ENCODE measurements around the gene METTL6. TPM values are rescaled to one million over a fixed set of nuclear protein-coding genes. Genes with fewer than 3 reads are reported as not detected.

METTL6 gene
- total RNA-seq, 1 experiment from 2014 or later, result 26.7 TPM

DNA sequence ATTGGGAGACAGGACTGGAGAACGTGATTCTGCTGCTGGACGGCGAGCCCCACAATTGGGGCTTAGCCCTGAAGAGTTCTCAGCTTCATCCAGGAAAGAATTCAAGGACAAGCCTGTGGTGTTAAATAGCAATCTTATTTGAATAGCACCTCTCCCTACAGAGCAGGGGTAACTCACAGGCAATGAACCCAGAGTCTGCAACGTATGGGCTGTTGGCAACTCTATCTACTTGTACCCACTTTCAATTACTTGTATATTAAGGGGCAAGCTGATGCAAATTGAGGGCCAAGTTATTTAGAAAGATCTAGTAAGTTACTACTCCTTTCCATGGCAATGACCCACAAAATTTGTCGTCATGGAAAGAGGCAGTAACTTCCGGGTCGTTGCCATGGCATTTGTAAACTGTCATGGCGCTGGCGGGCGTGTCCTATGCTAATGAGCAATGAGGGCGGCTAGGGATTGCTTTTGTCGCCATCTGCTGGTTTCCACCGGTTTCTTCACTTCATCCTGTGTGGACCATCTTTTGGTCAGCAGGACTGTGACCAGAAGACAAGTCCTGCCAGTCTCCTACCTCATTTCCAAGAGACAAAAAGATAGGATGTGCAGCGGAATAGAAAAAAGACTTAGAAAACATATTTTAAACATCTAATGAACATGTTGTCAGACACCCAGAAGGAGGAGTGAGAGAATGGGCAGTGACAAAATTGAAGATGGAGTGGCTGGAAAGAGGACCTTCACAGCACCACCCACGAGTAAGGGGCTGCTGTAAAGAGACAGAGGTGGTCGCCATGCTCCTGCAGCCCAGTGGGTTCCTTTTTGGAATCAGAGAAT lies 49.2 kb downstream of the METTL6 start:
- CTCF ChIA-PET, result interaction anchor here (0.6 to 7.3 kb wide), 23 partner anchors 10 to 259 kb away, joined by 3 to 183 read pairs (median 4); partner anchors contain the start of gene SH3BP5
- Mint-ChIP-seq H3K36me3 (ENCODE audit: insufficient read depth, unreplicated experiment) (peaks cover 15% of the 10 kb centered on the region), H3K4me3 (ENCODE audit: unreplicated experiment) (no peak overlapping the region), H3K4me1 (ENCODE audit: insufficient read depth, unreplicated experiment) (no peaks in the 10 kb centered on the region), H3K27me3 (ENCODE audit: insufficient read depth, unreplicated experiment) (no peaks in the 10 kb centered on the region), H3K9me3 (ENCODE audit: unreplicated experiment) (no peaks in the 10 kb centered on the region), H3K27ac (ENCODE audit: low read depth, unreplicated experiment) (no peak overlapping the region)
- no TSS peak for BruUV-seq (replicated peaks)
- TF ChIP-seq, protein P1, sequence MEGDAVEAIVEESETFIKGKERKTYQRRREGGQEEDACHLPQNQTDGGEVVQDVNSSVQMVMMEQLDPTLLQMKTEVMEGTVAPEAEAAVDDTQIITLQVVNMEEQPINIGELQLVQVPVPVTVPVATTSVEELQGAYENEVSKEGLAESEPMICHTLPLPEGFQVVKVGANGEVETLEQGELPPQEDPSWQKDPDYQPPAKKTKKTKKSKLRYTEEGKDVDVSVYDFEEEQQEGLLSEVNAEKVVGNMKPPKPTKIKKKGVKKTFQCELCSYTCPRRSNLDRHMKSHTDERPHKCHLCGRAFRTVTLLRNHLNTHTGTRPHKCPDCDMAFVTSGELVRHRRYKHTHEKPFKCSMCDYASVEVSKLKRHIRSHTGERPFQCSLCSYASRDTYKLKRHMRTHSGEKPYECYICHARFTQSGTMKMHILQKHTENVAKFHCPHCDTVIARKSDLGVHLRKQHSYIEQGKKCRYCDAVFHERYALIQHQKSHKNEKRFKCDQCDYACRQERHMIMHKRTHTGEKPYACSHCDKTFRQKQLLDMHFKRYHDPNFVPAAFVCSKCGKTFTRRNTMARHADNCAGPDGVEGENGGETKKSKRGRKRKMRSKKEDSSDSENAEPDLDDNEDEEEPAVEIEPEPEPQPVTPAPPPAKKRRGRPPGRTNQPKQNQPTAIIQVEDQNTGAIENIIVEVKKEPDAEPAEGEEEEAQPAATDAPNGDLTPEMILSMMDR (IDR thresholded peaks at IDR 0.05; ENCODE audit: unreplicated experiment), result peak; percentile 86
- peak; percentile 96 for DNase-seq (ENCODE audit: unreplicated experiment)
- POLR2A ChIA-PET, result interaction anchor here (0.9 to 2.7 kb wide), 6 partner anchors 14 to 172 kb away, joined by 3 to 17 read pairs (median 3); partner anchors contain the start of genes CAPN7 and SH3BP5
- intact Hi-C loops (cut with micrococcal nuclease), result loop anchor here (1.0 to 10.0 kb wide), 5 partner anchors 46 to 273 kb away; partner anchors contain the start of genes CAPN7 and SH3BP5

DNA sequence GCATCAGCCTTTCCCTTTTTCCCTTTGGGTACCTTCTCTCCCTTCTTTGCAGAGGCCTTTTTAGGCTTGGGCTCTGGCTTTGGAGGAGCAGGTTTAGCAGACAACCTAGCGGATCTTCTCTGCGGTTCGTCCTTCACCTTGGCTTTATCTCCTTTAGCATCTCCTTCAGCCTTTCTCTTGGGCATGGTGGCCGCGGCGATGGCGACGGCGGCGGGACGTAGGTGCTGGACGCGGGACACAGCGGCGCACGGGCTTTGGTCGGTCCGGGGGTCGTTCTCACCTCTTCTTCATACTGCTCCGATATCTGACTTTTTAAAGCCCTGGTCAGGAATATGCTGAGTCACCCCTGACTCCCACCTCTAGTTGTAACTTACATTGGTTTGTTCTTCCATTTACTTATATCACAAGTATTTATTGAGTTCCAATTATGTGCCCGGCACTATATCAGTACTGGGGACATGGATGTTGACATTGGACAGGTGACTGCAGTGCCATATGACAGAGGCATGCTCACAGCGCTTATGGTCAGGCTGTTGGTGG lies 51.8 kb downstream of the METTL6 start:
- Mint-ChIP-seq H3K9me3 (ENCODE audit: unreplicated experiment) (no peaks in the 10 kb centered on the region), H3K27me3 (ENCODE audit: insufficient read depth, unreplicated experiment) (no peaks in the 10 kb centered on the region), H3K27ac (ENCODE audit: low read depth, unreplicated experiment) (no peak overlapping the region), H3K4me1 (ENCODE audit: insufficient read depth, unreplicated experiment) (no peaks in the 10 kb centered on the region), H3K4me3 (ENCODE audit: unreplicated experiment) (no peak overlapping the region), H3K36me3 (ENCODE audit: insufficient read depth, unreplicated experiment) (peaks cover 15% of the 10 kb centered on the region)
- no TSS peak for BruUV-seq (replicated peaks)
- TF ChIP-seq, protein P1 (IDR thresholded peaks at IDR 0.05; ENCODE audit: unreplicated experiment), result no peak
- intact Hi-C loops (cut with micrococcal nuclease), result loop anchor here (10.0 kb wide), 2 partner anchors 171 to 271 kb away; partner anchors contain the start of gene CAPN7
- POLR2A ChIA-PET, result interaction anchor here (0.6 to 2.7 kb wide), 2 partner anchors 108 to 1017 kb away, joined by 3 to 17 read pairs; no protein-coding TSS in a partner anchor
- CTCF ChIA-PET, result interaction anchor here (1.0 to 7.3 kb wide), 2 partner anchors 107 to 108 kb away, joined by 3 to 183 read pairs; no protein-coding TSS in a partner anchor
- DNase-seq (ENCODE audit: unreplicated experiment), result no peak

DNA sequence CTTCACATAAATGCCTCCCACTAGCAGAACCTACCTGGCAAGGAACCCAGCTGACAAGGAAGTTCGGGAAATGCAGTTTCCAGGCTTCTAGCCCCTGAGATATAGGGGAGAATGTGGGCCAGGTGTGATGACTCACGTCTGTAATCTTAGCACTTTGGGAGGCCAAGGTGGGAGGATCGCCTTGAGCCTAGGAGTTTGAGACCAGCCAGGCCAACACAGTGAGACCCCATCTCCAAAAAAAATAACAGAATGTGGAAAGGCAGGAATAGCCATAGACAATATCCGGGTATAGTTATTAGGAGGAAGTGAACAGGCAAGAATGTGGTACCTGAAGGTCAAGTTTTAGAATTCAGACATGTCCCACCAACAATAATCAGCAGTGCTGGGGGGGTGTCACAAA lies 54.4 kb downstream of the METTL6 start:
- BruUV-seq (replicated peaks), result no TSS peak
- CTCF ChIA-PET, result interaction anchor here (1.1 to 2.5 kb wide), 2 partner anchors 40 to 105 kb away, joined by 3 to 10 read pairs; partner anchors contain the start of gene SH3BP5
- TF ChIP-seq, protein P1 (IDR thresholded peaks at IDR 0.05; ENCODE audit: unreplicated experiment), result no peak
- H3K27me3 Mint-ChIP-seq (ENCODE audit: insufficient read depth, unreplicated experiment), result no peaks in the 10 kb centered on the region
- DNase-seq (ENCODE audit: unreplicated experiment), result no peak
- H3K4me1 Mint-ChIP-seq (ENCODE audit: insufficient read depth, unreplicated experiment), result no peaks in the 10 kb centered on the region
- H3K36me3 Mint-ChIP-seq (ENCODE audit: insufficient read depth, unreplicated experiment), result peaks cover 9% of the 10 kb centered on the region
- intact Hi-C loops (cut with micrococcal nuclease), result loop anchor here (10.0 kb wide), 2 partner anchors 168 to 268 kb away; partner anchors contain the start of gene CAPN7
- H3K27ac Mint-ChIP-seq (ENCODE audit: low read depth, unreplicated experiment), result no peak overlapping the region
- POLR2A ChIA-PET, result no interaction called here
- no peaks in the 10 kb centered on the region for H3K9me3 Mint-ChIP-seq (ENCODE audit: unreplicated experiment)
- H3K4me3 Mint-ChIP-seq (ENCODE audit: unreplicated experiment), result no peak overlapping the region

Measured in MCF 10A (cell line).